Fibroblast of gingiva (primary cell): ENCODE measurements around the gene MAFB.

Experiments
- DNase-seq: peaks from one replicate; pipeline ENCODE4 v3.0.0-alpha.2; 2011; ENCODE audit warnings: low read depth

MAFB gene

DNA sequence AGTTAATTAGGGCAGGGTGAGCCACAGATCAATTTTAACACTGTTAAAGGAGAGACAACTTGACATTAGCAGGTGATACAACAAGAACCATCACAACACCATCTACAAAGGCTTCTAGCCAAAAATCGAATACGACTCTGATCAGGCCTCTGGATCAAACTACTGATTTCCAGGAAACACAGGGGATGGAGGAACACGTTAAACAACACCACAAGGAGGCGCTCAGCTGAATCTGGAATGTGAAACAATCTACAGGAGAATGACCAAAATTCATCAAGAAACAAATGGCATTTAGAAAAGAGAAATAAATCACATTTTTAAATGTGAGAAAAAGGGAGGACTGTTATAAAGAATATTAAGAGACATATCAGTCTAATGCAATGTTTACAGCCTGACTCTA is 13.5 kb upstream of the MAFB start:
- DNase-seq = no peak

DNA sequence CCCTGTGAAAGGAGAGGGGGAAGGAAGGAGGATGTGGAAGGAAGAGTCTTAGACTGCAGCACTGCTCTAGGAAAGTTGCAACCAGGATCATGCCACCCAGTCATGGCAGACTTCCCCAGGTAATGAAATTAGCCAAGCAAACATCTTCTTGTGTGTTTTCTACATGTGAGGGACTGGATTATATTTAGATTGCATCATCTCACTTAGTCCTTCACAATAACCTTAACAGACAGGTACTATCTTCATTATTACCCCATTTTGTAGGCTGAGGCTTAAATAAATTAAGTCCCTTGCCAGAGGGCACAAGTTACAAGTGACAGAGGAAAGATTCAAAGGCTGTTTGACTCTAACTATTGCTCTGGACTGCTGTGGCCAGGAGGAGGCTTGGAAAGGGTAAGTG is 9.7 kb upstream of the MAFB start:
- no peak for DNase-seq

DNA sequence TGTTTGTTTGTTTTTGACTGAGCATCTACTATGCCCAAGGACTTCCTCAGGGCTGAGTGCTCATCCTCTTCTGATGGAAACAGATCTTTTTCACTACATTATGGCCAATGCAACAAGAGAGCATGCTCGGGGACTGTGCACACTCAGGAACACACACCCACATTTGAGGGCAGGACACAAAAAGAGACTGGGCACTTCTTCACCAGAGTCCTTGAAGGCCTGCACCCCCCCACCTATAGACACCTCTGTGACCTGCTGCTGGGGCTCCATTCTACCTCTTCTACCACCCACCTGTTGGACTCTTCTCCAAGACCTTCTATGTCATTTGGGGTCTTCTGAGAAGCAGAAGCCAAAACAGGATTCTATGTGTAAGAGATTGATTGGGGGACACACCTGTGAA is 9.2 kb upstream of the MAFB start:
- DNase-seq = no peak

DNA sequence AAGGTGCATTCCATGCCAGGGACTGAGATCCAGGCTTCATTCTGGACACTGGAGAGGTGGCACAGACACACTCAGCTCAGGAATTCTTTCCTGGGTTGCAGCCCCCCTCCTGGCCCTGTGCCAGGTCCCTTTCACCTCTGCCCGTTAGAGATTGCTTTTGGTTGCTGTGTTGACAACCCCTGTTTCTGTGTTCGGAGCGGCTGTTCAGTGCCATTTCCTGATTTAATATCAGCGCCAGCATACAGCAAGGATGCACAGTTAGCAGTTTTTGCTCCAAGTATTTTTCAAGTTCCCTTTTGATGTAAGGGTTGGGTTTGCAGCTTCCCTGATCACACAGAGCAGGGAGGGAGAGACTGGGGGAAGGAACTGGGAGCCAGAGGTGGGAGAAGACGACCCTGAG is 8.5 kb upstream of the MAFB start:
- DNase-seq = no peak

DNA sequence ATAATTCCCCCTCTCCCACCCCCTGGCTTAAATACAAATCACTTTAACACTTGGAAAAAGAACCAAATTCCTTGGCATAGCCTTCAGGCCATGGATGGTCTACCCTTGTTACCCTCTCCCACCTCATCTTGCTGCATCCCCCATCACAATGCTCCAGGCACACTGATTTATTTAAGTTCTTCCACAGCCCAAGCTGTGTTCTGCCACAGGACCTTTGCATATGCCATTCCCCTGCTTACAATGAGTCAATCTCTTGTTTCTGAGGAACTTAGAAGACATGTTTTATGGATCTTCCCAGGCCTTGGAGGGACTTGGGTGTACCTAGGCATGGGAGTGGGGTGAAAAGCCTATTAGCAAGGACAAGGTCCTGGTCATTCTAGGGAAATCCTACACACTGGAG is 6.2 kb upstream of the MAFB start:
- no peak for DNase-seq

DNA sequence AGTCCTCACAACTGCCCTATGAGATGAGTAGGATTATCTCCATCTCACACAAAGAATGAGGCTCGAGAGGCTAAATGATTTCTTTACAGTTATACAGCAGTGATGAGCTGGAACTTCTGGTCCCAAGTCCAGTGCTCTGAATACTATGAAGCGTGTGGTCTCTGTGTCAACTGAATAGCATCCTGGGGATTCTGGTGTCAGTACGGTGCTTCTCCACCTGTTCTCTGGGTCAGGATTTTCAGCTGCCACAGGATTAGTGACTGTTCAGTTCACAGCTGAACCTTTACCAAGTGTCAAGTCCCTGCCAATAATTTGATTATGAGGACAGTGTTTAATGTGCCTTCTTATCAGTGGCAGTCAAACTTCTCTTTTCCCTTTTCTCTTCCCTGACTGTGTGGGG is 5.2 kb upstream of the MAFB start:
- no peak for DNase-seq

DNA sequence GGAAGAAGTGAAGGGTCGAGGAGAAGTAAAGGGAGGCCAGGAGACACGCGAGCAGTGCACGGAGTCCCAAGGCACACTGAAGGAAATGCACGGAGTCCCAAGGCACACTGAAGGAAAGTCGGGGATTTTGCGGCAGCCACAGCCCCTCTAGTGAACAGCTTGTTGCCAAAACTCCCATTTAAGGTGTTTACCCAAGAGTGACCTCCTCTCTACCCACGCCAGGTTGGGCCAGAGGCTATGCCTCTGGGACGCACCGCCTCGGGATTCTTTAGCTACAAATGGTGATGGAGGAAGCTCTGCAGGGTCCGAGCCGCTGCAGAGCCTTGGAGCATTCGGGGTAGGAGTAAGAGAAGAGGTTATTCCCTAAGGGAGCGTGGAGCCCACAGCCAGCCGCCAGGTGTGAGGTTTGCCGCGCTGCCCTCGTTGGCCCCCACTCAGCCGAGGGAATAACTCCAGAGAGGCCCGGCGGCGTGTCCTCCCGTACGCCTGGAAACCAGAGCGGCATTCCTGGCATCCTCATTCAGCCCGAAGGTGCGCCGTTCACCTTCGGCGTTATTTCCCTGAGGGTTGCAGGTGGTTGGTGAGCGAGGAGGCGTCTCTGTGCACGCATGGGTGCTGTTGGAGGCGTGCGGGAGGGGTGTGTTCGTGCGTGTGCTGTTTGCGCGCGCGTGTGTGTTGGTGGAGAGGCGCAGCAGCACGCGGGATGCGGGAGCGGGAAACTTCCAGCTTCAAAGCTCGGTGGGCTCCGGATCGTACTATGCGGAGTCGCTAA is 3.4 kb upstream of the MAFB start:
- no peak for DNase-seq

DNA sequence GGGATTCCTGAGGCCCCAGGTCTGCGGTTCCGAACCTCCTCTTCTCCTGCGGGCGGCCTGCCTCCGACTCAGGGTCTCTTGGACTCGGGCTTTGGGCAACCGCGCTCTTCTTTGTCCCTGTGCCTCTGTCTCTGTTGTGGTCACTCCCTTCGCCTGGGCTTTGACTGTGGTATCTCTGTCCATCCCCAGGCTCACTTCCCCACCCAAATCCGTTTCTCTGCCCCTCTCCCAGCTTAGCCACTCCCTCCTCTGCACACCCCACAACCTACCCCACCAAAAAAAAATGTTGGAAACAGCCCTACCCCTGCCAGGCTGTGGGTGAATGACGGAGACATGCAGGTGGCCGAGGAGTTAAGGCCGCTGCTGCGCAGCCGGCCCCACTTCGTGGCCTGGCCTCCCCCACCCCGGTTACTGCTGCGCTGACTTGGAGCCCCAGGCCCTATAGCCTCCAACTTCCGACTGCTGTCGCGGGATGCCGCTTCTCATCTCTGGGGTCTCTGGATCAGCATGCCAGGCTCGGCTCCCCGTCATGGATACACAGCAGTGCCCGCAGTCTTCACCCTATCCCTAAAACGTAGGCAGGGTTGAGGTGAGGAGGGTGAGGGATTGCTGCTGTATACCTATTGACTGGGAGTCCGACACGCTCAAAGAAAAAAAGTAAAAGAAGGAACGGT is 2.7 kb upstream of the MAFB start:
- DNase-seq = no peak

DNA sequence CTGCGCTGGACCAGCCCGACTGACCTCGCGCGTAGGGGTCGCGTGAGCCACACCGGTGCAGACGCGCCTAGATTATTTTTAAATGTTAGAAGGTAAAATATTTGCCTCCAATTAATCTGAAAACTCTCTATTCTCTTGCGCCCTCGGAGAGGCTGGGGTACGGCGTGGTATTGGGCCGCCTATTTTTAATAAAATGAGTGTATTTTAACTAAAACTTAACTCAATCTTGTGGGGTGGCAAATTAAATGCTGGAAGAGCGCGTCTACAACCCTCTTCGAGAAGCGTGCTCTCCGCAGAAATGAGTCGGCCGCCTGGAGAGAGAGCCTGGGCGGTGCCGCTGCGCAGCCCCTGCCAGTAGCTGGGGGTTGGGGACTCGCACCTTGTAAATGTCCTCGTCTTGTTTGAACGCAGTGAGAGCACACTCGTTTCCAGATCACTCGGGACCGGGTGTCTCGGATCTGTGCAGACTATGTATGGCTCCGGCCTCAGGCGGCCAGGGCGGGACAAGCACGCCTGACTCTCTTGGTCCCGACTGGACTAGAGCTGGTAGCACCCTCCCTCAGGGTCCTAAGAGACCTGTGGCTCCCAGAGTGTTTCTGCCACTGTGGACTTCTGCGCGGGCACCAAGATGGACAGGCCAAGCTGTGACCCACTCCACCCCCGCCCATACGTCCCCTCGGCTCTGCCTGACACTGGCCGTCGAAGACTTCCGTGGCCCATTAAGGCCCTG is 2.0 kb upstream of the MAFB start:
- no peak for DNase-seq

DNA sequence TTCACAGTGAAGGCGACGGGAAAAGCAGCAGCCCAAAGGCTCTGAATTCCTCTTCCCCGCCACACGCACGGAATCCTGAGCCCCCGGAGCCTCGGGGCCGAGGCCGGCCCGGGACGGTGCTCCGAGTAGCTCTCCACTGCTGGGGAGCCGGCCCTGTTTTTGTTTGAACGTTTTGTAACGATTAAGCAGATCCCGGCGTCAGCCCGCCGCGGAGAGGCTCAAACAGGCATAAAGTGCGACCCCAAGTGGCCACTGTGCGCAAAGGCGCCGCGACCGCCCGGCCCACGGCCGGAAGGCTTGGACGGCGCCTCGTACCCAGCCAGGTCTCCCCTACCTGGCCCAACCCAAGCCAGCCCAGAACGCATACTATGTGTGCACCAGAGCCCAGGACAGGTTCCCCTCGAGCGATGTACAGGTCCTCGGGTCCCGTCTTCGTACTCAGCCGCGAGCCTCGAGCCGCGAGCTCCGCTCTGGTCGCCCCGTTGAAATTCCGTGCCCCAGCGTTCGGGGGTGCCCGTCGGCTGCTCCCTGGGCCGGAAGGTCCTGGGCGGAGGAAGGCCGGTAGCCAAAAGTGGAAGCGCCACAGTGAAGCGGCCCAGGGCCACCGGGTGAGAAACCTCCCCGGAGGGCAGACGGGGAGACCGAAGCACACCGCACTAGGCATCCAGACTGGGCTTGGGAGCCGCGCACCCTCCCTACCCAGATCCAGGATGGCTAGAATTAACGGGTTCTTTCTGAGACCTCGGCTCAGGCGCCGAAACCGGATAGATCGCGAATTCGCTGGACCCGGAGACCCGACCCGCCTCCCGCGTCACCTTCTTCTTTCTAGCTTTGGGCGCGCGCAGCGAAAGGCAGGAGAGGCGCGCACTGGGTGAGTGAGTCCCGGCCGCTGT is 1.2 kb upstream of the MAFB start:
- DNase-seq = peak; percentile 87

DNA sequence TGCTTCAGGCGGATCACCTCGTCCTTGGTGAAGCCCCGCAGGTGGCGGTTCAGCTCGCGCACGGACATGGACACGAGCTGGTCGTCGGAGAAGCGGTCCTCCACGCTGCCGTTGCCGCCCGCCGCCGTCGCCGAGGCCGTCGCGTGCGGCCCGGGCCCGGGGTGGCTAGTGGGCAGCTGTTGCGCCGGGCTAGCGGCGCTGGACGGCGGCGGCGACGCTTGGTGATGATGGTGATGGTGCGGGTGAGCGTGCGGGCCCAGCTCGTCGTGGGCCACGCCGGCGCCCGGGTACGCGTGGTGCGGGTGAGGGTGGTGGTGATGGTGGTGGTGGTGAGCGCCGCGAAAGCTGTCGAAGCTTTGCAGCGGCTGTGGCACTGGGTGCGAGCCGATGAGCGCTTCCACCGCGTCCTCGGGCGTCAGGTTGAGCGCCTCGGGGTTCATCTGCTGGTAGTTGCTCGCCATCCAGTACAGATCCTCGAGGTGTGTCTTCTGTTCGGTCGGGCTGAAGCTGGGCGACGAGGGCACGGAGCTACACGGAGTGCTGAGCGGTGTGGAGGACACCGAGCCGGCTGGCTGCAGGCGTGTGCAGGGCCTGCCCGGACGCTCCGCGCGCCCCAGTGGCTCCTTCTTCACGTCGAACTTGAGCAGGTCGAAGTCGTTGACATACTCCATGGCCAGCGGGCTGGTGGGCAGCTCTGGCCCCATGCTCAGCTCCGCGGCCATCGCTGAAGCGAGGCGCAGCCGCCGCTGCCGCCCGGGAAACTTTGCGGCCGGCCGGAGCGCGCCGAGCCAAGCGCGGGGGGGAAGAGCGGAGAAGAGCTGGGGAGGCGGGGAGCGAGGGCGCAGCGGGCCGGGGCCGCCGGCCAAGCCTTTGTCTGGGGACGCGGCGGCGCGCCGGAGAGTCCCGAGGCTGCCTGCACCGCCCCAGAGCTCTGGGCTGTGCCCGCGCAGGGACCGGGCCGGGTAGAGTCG is 622 bp downstream of the MAFB start:
- DNase-seq = no peak

DNA sequence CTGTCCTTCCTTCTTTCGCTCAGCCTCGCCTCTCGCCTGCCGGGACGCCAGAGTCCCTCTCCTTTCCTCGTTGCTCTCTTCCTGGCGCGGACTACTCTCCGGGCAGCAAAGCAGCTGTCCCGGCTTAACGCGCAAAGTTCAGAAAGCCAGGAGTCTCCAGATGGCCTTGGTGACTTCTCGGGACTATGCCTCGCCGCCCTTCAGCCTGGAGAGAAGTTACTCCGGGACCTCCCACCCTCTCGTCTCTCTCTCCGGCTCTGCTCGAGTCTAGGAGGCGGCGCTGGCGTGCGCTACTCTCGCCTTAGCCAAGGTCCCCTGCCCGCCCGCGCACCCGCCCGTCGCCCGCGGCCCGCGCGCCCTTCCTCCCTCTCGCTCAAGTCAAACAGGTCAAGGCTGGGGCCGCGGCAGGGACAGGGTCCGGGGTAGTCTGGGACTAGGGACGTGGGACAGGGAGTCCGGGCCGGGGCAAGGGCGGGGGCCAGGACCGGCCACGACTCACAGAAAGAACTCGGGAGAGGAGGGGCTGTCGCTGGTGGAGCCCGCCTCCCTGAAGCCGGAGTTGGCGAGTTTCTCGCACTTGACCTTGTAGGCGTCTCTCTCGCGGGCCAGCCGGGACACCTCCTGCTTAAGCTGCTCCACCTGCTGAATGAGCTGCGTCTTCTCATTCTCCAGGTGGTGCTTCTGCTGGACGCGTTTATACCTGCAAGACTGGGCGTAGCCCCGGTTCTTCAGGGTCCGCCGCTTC is 1.5 kb downstream of the MAFB start:
- peak; percentile 26 for DNase-seq

DNA sequence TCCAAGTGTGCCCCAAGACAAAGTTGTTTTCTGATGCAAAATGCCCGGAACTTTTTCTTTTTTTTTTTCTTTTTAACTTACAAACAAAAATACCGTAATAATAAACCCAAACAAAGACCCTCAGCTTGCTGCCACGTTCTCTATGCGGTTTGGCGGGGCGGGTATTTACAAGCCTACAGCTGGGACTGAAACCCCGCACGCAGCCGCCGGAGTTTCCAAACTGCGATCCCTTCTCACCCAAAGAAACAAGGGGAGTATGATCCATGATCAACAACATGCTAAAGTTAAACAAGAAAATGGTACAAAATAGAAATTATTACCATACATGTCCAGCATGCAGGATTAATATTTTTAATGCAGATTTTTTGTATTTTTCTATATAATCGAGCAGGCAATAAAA is 2.1 kb downstream of the MAFB start:
- no peak for DNase-seq

DNA sequence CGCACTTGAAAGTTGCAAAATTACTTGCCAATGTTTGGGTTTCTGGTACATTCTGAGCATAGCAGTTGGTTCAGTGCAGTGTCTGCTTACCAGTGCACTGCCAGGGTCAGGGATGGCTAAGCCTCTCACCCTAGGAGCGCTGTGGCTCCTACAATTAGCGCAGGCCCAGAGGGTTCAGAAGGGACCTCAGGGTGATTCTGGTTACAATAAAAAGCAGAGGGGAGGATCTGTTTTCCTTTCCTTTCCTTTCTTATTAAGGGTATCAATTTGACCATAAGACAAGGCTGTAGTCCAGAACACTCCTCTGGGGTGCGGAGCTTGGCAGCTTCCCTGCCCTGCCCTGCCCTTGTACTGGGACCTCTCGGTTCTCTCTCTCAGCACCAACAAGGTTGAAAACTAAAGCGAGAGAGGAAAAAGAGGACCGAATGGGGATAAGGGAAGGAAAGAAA is 2.6 kb downstream of the MAFB start:
- DNase-seq = peak; percentile 51

DNA sequence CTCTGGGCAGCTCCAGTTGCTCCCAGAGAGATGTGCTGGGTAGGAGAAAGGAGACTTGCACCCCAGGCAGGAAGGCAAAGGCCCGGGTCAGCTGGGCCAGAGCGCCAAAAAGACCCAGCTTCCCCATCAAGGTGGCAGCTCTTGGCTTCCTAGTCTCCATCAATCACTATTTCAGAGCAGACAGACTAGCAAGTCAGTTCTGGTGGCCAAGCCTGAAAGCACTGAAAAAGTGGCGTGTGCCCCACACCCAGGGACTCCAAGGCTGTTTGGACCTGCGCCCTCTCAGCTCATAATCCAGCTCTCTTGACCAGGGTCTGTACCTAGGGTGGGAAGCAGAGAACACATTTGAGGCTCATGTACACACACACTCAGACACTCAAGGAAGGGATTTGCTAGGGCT is 3.7 kb downstream of the MAFB start:
- no peak for DNase-seq

DNA sequence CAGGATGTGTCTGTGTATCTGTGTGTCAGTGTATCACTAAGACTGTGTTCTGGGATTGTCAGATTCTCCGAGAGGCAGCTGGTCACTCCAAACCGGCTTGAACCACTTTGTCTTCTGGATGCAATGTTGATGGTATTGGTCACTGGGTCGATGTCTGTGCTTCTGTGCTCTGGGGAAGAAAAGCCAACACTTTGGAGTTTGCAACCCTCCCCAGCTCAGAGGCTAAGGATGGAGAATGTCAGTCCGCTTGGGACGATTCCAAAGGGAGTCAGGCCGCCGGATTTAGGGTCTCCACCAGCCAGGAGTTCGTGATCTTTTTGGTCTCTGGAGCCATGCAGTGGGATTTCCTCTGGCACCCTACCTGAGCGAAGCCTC is 5.2 kb downstream of the MAFB start:
- DNase-seq = no peak

DNA sequence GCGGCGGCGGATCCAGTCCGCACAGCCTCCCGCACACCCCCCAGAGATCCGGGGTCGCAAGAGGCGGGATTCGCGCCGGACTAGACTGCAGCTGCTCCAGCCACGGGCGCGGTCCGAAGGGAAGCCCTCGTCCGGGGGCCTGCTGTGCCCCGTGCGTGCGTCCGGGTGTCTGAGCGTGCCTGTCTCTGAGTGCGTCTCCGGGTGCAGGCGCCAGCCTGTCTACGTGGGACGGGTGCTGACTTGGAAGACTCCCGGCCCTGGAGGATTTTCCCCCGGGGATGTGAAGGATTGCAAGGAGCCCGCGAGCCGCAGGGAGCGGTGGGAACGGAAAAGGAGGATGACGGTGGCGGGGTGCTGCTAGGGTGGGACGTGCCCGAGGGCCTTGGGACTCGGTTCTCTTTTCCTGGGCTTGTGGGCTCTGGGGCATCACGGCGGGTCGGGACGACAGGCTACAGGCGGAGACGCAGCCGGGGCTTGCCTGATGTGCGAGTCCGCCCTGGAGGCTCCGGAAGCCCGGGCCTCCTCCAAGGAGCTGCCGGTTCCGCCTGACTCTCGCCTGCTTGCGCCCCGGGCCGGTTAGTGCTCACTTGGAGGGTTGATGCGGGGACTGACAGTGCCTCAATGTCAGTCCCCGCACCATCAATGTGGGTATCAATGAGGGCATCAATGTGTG is 5.7 kb downstream of the MAFB start:
- DNase-seq = peak; percentile 30

DNA sequence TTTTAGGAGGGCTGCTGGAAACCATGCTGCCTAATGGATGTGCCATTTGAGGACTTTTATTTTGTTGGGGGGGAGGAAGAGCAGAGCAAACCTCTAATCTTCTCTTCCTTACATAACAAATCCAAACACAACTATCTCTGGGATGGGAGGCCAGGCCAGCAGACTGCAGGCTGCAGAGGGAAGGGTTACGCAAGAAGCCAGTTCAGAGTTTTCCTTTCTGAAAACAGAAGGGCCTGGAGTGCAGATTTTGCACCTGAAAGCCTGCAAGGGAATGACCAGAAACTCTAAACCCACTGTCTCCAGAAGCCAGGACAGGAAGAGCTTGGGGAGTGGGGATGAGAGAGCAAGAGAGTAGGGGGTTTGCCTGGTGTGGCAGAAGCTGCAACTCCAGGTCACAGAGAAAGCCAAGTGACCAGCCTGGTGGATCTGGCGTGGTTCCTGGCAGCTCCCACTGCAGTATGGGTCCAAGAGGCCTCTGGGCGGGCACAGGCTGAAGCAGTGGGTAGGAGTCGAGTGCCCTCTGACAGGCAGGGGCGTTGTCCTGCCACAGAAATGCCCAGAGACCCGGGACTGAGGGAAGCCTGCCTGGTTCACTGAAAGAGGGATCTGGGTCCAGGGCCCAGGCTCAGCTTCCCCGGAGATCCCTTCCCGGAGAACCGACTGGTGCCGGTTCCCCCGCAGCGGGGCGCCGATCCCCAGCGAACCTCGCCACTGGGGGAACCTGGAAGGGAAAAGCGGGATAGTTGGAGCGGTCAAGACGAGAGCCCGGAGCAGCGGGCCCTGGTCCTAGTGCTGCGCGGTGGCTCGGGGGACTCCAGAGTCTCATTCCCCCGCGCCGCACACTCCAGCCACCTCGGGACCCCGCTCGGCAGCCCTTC is 6.7 kb downstream of the MAFB start:
- peak; percentile 17 for DNase-seq

DNA sequence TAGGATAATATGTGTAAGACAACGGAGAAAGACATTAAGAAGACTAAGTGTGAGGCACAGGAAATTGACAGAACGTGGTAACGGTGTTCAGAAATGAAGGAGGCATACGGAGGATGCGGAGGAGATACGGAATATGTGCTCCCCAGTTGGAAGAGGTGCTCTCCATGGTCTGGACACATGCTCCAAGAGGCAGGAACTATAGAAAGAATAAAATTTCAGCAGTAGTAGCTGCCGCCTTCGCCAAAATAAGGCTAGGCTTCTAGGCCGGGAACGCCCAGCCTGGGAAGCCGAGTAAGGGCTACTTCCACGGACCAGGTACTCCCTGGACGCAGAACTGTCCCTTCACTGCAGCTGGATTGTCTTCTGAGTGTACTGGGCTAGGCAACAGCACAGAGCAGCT is 7.4 kb downstream of the MAFB start:
- no peak for DNase-seq
